Stimulated activated CD8-positive, alpha-beta memory T cell treated with anti-CD3 and anti-CD28 coated beads, Interleukin-2, amount 100 ng/mL, for 48 hours (primary cell): ENCODE results near the gene PLSCR1.

Experiments
- DNase-seq, 2 donors: peaks; one replicate each; pipeline ENCODE4 v3.0.0-alpha.2; 2020; ENCODE audit warnings: low read depth in 2 of 2

PLSCR1 gene

GRCh38 chr3:146473726-146474125 is 70.7 kb downstream of the PLSCR1 start:
- no peak for DNase-seq

GRCh38 chr3:146472611-146473010 is 71.8 kb downstream of the PLSCR1 start:
- no peak for DNase-seq

DNA sequence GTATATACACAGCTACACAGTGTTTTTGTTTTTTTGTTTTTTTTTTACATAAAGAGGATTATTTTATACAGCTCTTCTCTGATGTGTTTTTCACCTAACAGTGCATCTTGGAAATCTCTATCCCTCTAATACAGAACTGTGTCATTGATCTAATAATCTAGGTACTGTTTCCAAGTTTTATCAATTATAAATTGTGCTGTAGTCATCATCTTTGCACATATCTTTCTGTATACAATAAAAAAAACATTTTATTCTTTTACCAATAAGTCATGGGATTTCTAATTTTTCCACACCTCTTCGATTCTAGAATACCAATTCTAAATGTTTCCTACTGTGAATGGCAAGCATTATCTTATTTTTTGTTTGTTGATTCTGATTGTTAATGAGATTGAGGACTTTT is 73.4 kb downstream of the PLSCR1 start:
- DNase-seq = no peak

DNA sequence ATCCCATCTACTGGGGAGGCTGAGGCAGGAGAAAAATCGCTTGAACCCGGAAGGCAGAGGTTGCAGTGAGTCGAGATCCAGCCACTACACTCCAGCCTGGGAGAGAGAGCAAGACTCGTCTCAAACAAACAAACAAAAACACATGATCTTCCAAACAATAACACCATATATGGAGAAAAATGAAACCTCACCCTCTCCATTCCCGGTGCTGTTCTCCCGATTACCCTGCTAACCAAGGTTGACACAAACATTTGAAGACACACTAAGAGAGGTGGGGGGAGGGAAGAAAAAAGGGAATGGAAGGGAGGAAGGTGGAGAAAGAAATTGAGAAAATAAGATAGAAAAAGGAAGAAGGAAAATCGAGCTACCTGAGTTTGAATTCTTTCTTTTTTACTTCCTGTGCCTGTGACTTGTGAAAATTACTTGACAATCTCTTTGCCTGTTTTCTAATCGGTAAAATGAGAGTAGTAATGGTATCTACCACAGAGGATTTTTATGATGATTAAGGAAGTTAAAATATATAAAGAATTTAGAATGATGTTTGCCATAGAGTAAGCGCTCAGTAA is 73.9 kb downstream of the PLSCR1 start:
- DNase-seq = no peak

GRCh38 chr3:146469150-146470017 is 75.0 kb downstream of the PLSCR1 start, which contains the start of gene PLSCR2:
PLSCR2 (minus strand) TSS chr3:146469561; CDS start chr3:146459904, 9,657 bp downstream.
- DNase-seq = peak; percentile 34 to 51

GRCh38 chr3:146468671-146469149 is 75.7 kb downstream of the PLSCR1 start:
- no peak for DNase-seq

GRCh38 chr3:146468234-146468633 is 76.2 kb downstream of the PLSCR1 start:
- no peak for DNase-seq

DNA sequence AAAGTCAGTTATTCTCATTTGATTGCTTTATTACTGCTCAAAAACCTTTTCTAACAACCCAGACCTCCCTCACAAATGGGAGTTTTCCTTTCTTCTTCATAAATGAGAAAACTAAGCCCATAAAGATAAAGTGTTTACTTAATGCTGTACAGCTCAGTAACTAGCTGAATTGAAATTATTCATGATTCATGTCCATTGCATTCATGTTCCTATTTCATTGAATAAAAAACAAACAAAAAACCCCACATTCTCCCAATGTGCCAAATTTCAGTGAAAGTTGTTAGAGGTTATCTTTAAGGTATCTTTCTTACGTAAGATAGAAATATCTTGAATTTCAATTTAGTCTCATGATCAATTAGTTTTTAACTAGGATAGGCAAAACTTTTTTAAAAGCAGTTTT is 77.8 kb downstream of the PLSCR1 start:
- DNase-seq = no peak

DNA sequence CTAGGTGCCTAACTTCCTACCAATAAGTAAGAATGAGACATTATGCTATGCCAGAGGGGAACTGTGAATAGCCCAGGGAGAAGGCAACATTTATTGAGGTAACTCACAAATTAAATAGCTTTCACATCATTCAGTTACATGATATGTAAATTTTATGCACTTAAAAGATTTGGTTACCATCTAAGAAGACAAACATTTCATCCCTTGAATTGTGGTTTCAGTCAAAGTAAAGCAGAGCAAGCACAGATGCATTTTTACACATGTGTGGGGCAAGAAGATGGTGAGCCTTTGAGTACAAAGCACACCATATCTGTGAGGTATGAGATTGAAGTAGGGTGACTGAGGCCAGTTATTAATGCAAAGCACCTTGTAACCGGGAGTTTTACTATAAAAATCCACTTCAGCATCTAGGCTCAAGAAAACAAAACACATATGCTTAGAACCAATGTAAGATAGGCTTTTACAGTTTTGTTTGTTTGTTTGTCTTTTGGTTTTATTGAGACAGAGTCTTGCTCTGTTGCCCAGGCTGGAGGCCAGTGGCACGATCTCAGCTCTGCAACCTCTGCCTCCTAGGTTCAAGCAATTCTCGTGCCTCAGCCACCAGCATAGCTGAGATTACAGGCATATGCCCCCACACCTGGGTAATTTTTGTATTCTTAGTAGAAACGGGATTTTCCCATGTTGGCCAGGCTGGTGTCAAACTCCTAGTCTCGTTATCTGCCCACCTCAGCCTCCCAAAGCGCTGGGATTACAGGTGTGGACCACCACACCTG is 78.5 kb downstream of the PLSCR1 start:
- DNase-seq = no peak
